NCI-H2081 treated with DMSO at 0.1 percent for 48 hours (cell line): ENCODE results near the gene ODR4.
"Not testable (repeated sequence)": the region's sequence is repeated elsewhere in the genome, so short reads cannot be mapped to it uniquely, and the experiment has no call there.

ENCODE experiments used
- DNase-seq: peaks from one replicate; lab custom pipeline; 2025; lab: John Stamatoyannopoulos, UW

Gene ODR4

DNA sequence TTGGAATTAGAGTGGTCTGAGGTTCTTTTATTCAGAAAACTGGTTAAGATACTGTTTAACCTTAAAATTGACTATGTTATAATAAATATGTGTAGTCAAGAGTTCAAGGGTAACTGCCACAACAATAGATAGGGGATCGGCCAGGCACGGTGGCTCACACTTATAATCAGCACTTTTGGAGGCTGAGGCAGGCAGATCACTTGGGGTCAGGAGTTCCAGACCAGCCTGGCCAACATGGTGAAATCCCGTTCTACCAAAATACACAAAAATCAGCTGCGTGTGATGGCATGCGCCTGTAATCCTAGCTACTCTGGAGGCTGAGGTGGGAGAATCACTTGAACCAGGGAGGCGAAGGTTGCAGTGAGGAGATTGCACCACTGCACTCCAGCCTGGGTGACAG is 45.8 kb downstream of the ODR4 start:
- DNase-seq: no peak

DNA sequence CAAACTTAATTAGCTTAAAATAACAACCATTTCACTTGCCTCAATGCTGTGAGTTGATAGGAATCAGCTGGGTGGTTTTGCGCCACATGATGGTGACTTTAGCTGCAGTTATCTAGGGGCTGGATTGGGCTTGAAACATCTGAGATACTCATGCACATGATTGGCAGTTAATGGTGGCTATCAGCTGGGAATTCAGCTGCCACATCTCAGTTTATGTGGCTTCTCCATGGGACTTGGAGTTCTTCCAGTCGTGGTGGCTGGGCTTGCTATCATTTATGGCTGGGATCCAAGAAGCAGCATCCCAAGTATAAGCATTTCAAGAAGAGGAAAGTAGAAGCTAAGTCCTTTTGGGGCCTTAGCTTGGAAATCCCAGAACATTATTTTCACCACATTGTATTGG is 48.9 kb downstream of the ODR4 start:
- no peak for DNase-seq

DNA sequence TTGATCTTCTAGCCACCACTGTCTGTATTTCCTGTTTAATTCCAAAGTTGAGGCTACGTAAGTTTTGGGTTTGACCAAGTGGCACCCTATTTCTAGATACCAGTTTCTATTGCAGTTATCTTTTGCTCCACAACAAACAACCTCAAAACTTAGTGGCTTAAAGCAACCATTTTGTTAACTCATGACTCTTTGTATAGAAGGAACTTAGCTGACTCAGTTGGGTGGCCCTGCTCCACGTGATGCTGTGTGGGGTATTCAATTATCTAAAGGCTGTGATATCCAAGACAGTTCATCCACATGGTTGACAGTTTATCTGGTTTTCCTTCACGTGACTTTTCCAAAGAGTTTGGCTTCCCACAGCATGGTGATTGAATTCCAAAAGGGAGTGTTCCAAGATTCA is 50.5 kb downstream of the ODR4 start:
- no peak for DNase-seq

DNA sequence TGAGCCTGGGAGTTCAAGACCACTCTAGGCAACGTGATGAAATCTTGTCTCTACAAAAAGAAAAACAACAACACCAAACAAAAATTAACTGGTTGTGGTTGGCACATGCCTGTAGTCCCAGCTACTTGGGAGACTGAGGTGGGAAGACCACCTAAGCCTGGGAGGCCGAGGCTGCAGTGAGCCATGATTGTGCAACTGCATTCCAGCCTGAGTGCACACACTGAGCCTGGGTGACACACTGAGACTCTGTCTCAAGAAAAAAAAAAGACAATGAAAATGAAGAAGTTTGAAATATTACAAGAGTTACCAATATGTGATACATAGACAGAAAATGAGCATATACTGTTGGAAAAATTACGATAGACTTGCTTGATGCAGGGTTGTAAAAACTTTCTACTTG is 53.4 kb downstream of the ODR4 start:
- no peak for DNase-seq

DNA sequence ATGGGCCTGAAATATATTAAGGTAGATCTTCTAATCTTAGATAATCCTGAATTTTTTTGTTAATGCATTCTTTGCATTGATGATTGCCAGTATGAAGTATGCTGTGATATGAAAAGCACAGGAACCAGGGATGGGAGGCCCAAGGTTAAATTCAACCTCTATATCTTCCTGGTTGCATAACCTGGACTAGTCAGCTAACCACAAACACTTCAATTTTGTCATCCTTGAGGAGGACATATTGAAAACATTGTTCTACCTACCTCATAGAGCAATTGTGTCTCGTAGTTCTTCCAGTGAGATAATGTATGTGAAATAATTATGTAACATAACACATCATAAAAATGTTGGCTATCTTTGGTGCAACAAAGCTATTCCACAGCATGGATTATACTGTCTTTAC is 59.7 kb downstream of the ODR4 start:
- DNase-seq: no peak

DNA sequence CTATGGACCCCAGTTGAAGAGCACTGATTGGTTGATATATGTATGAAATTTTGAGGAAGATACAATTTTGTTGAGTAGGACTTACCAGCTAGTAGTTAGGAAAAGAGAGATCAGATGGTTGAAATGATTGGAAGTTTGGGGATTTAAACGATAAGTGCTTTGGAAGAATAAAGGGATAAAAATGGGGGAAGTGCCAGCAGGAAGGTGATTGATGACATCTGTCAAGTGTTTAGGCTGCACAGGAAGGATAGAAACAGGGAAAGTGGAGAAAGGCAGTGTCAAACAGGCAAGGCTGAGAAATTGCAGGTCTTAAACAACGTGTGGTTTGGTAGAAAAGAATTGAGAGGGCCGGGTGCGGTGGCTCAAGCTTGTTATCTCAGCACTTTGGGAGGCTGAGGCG is 62.9 kb downstream of the ODR4 start:
- no peak for DNase-seq

DNA sequence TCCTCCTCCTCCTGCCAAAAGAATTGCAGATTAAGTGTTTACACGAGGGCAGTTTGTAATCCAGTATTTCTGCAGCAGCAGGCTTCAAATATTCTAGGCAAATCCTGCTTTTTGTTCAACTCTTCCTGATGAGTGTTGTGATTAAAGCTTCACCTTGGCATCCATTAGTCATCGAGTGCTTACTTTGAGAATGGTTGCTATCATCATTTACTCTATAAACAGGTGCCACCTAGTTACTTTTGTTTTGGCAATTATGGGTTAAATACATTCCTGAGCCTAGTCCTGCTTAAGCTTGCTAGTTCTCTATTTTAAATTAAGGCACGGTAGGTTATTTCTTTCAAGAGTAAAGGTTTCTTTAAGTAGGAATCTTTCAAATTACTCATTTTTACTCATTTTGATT is 64.9 kb downstream of the ODR4 start:
- DNase-seq: no peak

DNA sequence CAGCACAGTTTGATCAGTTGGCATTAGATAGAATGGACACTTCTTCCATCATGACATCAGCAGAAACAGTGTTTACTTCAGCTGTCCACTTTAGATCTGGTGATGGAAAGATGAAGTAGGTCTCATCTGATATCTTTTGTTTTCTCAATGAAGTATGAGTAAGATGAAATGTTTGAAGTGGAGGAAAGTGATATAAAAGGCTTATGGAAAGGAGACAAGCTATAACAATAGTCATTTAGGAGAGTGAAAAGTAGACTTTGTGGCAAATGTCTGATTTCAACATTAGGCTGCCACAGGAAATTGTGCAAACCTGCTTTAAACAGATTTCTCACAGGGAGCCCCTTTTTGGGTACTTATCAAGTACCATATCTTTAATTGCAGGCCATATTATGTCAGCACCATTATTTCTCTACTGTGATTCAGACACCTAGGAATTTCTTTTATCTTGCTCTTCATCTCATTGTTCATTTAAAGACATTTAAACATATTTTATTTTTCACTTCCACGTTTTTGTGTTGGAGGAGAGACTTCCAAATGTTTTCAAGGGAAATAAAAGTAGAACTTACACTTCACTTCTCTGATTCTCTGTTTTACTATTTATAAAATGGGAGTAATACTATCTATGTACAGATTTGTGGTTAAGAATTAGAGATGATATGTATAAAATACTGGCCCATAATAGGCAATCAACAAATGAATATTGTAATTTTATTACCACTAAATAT is 67.2 kb downstream of the ODR4 start:
- no peak for DNase-seq

DNA sequence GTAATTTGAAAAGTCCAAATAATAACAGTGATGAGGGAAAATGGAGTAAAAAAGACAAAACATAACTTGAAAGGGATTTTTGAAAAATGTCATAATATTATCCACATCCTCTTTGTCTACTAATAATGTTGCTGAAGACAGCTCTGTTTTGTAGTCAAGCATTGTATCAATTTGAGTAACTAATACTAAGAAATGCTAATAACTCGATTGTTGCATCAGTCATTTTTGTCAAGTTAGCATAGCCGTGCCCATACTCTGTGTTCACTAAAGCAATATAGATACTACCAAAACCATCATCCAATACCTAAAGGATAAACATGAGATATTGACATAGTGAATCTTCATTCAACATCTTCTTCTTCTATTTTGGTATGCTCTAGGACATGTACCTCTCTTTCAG is 68.0 kb downstream of the ODR4 start:
- DNase-seq: no peak

DNA sequence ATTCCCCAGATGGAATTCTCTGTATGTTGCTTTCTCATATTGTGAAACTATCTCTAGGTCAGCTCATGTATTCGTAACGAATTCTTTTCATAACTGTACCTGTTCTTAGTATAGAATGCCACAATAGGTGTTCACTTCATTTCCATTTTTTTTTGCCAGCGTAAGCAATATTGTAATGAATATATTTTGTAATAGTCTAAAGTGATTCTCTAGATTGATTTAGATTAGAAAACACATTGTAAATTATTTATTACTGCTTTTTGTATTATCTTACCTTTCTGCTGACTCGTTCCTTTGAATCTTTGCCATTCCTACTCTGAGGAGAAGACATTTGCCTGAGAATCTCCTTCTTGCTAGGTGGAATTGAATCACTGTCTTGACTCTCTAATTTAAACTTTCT is 70.5 kb downstream of the ODR4 start:
- DNase-seq: no peak

DNA sequence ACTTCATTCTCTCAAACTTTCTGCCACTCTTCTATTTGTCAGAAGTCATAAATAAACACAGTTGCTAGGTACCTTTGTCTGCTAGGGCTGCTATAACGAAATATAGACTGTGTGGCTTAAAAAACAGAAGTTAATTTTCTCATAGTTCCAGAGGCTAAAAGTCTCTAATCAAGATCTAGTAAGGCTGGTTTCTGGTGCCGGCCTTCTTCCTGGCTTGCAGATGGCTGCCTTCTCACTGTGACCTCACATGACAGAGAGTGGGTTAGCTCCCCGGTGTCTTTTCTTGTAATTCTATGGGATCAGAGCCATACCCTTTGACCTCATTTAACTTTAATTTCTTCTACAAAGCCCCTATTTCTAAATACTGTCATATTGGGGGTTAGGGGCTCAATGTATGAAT is 79.3 kb downstream of the ODR4 start:
- DNase-seq: no peak

DNA sequence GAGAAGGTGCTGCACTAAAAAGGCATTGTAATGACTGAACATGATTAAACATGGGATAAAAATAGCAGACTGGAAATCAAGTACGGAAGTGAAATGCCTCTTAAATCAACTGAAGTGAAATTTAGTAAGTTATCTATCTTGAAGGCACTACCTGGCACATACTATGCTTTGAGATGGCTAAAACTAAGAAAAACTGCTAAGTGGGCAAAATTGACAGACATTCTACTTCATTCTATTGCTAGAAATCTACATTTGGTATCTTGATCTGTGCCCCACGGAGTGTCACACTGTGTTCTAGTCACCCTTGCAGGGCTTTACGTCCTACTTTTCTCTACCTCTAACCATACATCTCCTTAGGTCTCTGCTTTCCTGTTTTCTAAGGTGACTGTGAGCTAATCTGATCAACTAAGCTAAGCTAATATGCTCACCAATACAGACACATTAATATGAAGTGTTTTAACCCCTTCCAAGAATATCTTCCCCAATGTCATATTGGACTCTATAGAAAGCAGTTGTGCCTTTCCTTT is 81.2 kb downstream of the ODR4 start:
- no peak for DNase-seq

DNA sequence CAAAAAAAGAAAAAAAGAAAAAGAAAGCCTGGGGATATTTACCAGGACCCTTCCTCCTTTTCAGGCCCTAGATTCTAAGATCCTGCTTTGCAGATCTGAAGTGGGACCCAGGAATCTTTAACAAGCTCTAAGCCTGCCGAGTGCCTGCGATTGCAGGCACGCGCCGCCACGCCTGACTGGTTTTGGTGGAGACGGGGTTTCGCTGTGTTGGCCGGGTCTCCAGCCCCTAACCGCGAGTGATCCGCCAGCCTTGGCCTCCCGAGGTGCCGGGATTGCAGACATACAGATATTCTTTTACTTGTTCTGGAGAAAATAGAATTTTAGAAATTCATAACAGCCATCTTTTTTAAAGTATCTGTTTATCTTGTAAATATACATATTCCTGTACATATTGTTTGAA is 83.5 kb downstream of the ODR4 start:
- DNase-seq: not testable (repeated sequence)

DNA sequence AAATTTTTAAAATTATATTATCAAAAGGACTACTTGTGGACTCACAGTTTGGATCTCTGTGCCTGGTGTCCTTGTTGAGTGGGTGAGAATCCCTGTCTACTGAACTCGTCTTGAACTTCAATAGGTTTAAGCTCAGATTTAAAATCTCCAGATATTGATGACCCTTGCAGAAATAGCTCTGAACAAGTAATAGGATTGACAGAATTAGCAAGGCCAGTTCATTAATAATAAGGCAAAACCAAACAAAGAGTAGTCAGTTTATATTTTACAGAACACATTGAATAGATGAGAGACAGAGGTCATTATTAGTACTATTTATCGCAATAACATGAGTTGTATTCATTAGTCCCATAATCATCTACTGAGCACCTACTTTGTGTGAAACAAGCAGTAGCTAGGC is 85.4 kb downstream of the ODR4 start, which contains the start of gene PDC:
TSS of gene PDC (minus strand) at position 101 of the 400 bp plus-strand sequence. CDS start 11,655 bp downstream, outside the sequence.
- no peak for DNase-seq

DNA sequence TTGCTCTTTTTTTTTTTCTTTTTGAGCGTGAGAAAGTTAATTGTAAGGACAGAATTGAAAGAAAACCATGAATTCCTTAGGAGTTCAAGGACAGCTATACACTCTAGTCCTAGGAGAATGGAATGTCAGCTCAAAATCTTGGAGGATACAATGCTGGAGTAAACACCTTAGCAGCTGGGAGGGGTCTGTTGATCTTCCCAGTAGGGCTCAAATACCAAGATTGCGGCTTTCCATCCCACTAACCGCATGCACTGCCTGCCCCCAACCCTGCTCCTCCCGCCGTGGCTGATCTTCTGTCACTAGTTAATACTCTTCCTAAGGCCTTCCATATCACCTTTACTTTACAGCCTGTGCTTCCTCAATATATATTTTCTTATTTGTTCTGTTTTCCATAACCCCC is 87.9 kb downstream of the ODR4 start:
- DNase-seq: no peak

DNA sequence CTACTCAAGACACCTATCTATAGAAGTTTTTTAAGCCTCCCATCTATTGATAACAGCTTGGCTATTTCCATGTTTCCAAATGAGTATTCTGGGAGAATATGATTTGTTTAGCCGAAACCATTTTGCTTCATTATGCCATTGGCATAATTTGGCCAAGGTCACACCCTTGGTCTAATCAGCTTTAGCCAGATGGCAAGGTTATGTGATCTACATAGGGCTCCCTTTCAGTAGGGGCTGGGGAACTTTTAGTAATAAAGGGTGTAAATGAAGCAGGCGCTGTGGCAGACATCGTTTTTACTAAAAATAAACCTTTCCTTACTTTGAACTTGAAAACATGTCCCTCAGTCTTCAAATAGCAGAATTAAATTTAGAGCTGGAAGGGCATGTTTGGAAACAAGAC is 88.3 kb downstream of the ODR4 start:
- DNase-seq: no peak

DNA sequence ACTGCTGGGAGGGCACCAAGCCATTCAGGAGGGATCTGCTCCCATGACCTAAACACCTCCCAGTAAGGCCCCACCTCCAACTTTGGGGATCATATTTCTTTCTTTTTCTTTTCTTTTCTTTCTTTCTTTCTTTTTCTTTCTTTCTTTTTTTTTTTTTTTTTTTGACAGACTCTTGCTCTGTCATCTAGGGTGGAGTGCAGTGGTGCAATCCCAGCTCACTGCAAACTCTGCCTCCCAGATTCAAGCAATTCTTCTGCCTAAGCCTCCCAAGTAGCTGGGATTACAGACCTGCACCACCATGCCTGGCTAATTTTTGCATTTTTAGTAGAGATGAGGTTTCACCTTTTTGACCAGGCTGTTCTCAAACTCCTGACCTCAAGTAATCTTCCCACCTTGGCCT is 89.9 kb downstream of the ODR4 start:
- not testable (repeated sequence) for DNase-seq

DNA sequence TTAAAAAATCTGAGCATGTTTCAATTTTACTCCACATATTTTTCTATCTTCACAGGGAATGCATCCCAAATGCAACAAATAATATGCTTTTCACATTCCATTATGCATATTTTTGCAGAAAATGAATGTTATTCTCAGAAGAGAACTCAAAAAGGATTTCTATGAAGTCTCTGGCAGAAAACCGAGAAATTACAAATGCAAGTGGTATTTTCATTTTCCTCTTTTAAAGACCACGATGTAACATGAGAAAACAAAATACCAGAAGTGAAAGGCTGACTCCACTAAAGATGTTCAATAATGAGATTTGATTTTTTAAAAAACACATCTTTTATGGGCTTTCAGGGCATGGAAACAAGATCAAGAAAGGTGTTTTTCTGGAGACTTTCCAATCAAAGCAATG is 90.3 kb downstream of the ODR4 start:
- DNase-seq: no peak
